GM04503 (cell line): ENCODE measurements around the gene CDK5RAP2.

Experiments
- DNase-seq: peaks from one replicate; pipeline ENCODE4 v3.0.0-alpha.2; 2012; ENCODE audit warnings: low read depth

The CDK5RAP2 gene

DNA sequence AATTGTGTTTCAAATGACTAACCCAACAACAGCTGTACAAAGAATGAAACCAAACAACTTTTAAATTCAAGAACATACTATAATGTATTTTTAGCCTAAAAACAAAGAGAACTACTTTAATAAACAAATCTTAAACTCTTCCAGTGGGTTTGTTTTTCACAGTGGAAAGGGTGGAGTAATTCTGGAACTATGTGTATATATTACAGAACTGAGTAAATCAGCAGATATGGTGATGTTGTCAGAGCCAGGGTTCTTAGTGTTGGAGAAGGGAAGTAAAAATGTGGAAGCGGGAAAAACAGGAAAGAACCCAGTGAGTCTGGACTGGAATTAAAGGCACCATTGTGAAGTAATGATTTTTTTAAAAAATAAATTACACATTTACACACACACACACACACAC lies 144.9 kb downstream of the CDK5RAP2 start:
- DNase-seq, result no peak

DNA sequence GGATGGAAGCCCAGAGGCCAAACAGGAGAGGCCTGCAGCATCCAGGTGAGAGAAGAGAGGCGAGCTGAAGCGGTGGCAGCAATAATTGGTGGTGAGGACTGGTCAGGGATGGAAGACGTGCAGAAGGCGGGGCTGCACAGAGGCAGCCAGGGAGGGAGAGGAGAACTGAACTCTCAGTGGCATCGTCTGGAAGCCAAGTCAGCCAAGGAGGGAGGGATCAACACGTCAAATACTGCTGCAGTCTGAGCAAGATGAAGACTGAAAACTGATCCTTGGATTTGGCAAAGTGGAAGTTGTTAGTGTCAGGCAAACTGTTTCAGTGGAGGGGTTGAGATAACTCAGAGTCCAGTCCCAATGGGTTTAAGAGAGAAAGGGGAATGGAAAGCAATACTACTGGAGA lies 145.4 kb downstream of the CDK5RAP2 start:
- DNase-seq, result no peak

DNA sequence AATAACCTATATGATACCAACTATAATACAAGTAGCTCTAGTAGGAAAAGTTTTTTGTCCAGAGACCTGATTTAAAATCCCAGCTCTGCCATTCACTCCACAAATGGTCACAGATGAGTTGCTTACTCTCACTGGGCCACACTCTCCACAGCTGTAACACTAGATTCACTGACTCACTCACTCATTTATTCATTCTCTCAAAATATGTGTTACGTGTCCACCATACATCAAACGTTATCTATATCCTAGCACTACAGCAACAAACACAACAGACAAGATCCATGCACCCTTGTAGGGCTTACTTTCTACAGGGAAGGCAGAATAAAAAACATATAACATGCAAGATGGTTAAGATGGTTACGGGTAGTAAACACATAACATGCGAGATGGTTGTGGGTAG lies 146.3 kb downstream of the CDK5RAP2 start:
- DNase-seq, result no peak

DNA sequence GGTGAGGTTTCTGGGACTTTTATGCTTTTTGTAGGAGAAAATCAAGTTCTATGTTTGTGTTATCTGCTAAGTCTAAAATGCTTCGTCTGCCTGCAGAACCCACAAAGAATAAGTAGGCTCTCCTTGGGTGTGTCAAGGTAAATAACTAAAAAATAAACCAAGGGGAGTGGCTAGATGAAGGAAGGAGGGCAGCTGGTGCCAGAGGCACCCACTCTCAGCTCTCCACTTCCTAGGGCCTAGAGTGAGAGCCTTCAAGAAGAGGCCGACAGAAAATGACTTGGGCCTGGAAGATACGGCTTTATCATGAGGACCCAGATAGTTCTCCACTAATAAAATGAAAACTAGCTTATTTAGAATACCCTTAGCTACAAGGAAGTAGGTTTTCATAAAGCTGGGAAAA lies 147.4 kb downstream of the CDK5RAP2 start:
- DNase-seq, result no peak

DNA sequence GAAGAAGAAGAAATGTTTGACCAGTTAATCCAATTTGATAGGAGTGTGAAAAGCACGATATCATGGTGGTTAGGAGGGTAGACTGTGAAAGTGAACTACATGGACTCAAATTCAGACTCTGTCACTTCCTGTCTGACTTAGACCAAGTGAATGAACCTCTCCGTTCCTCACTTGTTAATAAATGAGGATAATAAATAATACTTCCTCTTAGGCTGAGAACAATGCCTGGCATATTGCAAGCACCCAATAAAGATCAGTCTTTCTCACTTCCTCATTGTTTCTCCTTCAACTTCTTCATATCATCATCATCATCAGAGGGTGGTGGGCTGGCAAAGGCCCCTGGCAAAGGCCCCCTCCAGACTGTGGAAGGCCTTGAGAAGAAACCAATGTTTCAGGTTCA lies 148.7 kb downstream of the CDK5RAP2 start:
- no peak for DNase-seq

DNA sequence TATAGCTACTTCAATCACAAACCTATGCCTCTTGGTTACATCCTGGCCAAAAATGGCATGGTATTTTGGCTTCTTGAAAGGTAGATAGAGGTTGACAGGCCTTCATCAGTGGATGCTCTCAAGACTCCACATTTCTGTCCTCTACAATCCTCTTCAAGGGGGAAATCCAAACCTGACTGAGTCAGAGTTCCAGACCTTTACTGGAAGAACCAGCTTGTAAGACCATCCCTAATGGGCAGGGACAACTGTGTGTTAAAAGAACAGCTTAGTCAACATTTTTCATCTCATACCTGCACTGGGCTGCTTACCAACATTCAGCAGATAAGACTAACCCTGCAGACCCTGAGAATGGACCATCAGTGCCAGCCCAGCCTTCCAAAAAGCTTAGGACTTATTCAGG lies 155.7 kb downstream of the CDK5RAP2 start:
- DNase-seq, result no peak

DNA sequence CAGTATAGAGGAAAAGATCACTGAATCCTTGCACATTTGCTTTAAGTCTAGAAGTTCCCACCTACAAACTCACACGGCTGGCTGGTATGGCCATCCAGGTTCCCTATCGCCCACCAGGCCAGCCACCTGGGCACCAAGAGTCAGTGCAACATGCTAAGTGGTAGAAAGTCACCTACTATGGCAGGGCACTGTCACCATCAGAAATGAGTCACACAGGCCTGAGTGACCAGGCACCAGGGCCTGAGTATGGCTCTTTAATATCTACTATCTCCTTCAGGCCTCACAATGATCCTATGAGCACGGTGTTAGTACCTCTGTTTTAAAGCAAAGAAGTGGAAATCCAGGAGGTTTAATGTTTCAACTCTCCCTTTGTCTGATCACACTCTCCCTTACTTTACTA lies 156.2 kb downstream of the CDK5RAP2 start:
- DNase-seq, result no peak

DNA sequence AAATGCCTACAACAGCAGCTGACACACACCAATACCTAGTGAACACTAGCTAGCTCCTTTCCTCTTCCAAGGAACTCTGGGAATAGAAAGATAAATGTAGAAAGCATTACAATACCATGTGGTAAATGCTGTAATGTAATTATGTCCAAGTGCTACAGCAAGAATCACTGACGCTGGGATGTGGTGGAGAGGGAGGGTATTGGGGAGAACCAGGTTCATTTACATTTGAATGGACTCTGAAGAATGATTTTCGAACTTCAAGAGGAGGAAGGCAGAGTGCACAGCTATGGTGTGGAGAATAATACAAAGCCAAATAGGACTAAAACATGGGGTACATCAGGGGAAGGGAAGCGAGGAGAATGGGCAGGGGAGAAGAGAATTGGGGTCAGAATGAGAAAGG lies 158.0 kb downstream of the CDK5RAP2 start:
- DNase-seq, result no peak

DNA sequence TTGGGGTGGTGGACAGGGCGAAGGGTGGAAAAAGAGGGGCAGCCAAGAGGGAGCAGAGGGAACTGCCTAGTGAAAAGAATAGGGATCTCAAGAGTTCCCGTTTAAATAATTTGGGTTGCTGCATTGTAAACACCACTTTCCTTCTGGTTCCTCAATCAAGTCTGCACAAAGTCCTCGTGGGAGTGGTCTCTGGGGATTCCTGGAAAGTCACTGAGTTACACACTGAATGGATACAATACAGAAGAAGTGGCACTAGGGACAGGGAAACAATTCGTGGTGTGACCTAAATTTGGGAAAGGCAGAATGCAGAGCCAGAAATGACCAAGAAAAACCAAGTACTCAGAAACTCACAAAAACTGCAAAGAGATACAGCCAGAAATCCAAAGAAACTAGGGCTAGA lies 161.7 kb downstream of the CDK5RAP2 start:
- no peak for DNase-seq

DNA sequence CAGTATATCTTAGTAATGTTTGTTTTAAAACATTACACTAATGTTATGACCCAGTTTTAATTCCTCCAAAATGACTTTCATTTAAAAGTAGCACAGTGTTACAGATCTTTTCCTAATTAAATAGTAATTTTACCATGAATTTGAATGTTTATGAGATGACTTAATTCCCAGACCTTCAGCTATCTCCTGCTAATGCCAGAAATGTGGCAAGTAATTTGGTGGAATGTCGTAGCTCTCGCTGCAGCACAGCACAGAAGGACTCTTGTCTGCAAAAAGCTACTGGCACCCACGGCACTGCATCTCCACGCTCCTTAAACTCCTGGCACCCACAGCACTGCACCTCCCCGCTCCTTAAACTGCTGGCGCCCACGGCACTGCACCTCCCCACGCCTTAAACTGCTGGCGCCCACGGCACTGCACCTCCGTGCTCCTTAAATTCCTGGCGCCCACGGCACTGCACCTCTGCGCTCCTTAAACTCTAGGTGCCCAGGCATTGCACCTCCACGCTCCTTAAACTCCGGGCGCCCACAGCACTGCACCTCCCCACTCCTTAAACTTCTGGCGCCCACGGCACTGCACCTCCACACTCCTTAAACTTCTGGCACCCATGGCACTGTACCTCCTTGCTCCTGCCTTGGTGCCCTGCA lies 163.1 kb downstream of the CDK5RAP2 start:
- no peak for DNase-seq

DNA sequence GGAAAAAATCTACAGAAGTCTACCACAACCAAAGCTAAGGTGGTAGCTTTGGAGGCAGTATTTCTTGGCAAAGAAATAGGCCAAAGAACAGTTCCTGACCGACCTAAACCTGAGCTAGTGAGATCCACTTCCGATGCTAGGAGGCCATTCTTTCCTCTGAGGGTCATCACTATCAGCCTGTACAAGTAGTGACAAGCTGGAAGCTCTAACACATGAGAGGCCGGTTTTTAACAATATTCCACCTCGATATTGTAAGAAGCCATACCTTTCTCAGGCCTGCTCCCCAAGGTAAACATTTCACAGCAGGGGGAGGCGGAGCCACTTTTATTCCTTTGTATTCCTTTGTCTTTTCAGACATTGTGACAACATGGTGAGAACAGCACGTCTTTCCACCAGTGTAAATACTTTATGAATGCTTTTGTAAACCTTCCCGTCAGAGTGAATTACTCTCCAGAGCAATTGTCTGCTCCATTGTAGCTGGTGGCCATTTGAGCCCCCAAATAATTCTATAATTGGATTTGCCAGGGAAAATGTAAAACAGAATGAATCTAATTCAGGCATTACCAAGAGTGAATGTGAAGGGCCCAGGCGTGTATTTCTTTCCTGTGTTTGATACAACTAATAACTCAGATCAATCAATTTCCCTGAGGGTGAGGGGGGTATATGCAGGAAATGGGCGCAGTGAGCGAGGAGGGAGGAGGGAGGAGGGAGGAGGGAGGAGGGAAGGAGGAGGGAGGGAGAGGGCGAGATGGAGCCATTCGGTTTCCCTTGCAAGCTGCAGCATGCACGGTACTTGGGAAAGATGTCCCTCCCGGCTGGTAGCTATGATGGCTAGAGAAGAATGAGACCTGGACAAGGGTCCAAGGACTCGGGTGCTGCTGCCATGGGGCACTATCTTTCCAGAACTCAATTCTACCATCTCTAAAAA lies 166.6 kb downstream of the CDK5RAP2 start:
- no peak for DNase-seq

DNA sequence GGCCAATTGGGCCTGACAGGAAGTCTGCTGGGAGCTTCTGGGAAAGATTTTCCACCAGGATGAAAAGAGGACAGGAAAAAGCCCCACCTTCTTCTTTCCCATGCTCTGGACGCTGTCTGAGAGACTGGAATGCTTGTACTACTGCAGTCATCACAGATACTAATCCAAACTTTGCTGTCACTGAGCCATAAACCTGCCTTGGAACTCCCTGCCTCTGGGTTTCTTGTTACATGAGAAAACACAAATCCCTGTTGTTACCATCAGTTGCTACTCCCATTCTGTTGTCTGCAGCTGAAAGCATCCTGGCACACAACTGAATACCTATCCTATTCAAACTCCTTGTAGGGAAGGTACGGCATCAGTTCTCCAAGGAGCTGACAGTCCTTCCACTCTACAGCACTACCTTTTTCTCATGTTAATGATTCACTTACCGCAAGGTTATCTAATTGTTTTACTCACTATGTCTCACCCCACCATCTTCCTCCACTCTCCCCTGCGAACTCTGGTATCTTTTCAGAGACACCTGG lies 167.5 kb downstream of the CDK5RAP2 start:
- DNase-seq, result peak; percentile 56

DNA sequence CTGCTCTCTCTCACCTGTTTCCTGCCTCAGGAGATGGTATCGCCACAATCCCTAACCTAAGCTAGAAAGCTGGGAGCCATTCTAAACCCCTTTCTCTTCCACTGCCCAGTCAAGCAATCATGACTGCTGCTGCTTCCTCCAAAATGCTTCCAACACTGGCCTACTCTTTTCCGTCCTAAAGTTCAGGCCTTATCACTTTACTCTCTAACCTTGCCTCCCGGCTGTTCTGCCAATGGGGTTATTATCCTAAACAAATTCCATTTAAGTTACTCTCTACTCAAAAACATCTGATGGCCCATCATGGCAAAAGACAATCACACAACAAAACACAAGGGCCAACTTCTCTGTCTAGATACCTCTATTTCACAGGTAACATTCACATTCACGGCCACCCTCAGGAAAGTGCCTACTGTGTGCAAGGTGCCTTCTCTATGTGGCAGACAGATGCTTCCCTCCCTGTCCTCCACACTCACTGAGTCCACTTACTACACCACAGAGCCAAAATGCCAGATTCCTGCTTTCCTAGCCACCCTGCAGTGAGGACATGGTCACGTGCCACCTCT lies 168.0 kb downstream of the CDK5RAP2 start:
- DNase-seq, result no peak

DNA sequence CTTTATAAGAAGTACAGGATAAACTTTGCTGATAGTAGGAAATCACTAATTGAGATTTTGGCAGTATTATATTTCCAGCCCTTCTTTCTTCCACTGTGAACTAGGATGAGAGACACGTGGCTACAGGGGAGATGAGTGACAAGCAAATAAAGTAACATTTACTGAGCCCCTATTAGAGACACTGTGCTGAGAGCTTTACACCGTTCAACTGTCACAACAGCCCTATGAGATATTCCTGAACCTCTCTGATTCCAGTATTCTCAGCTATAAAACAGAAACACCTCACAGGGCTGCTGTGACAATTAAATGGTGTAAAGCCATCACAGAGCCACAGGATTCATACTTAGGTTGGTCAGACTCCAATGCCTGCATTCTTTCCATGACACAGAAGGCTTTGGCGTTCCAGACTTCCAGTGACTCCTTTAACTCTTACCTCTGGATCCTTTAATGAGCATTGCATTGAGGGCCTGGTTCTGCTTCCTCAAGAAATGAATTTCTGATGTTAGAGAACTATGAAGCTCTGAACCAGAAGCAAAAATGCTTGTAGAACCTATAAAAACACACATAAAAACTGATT lies 169.0 kb downstream of the CDK5RAP2 start:
- DNase-seq, result no peak

DNA sequence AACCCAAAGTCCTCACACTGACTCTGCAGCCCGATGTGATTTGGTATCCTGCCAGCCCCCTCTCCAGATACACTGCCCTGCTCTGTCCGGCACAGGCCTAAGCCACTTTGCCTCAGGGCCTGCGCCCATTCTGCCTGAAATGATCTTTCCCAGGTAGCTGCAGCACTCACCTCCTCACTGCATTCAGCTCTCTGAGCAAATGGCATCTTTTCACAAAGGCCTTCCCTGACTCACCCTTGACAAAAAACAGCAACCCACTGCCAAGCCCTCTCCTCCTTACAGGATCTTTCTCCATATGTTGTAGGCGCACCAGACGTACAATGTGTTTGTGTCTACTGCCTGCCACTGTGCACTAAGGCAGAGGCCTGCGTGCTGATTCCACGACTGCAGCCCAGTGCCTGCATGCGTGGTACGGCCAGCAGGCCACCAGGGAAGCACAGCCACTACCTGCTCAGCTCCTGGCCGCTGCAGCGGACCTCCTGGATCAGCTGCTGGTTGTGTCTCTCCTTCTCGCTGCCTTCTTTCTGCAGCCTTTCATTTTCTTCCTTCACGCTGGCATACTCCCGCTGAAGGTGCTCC lies 171.2 kb downstream of the CDK5RAP2 start:
- no peak for DNase-seq

DNA sequence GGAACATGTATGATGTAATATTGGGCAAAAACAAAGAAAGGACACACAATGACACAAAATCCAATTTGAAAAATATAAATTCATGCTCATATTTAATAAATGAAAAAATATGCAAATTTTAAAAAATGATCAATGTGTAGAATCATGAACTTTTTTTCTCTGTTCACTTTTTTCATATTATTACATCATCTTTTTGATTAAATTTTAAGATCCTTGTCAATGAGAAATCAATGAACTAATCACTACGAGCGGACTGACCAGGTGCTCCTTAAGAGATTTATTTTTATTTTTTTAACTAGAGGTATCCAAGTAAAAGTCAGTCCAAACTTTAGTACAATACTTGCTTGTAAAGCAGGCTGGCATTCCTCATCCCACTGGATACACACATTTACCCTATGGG lies 174.1 kb downstream of the CDK5RAP2 start:
- no peak for DNase-seq

DNA sequence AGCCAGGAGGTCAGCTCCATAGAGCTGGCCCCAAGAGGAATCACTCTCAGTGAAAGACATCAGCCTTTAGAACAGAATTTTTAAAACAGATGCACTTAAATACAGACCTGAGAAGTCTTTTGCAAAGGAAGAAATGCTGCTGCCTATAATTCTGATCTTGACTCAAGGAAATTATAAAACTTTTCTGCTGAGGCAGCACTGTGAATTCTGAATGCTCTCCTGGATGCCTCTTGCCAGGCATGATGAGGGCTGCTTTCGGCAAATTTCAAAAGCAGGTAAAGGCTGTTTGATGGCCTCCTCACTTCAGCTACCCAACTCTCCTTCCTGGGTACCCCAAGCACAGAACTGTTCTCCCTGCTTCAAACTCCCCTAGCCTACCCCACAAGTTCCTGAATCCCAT lies 174.8 kb downstream of the CDK5RAP2 start:
- DNase-seq, result no peak

DNA sequence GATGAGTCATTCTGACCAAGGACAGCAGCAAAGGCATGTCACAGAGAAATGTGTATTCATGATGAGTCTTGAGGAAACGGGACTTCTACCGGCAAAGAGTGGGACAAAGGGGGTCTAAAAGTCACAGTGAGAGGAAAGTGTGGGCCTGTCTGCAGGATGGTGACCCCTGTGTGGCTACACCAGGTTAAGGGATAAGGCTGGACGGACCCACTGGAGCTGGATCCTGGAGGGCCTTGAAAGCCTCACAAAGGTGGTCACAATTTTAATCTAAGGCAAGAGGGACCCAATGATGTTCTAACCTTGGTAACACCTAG lies 176.5 kb downstream of the CDK5RAP2 start:
- no peak for DNase-seq

DNA sequence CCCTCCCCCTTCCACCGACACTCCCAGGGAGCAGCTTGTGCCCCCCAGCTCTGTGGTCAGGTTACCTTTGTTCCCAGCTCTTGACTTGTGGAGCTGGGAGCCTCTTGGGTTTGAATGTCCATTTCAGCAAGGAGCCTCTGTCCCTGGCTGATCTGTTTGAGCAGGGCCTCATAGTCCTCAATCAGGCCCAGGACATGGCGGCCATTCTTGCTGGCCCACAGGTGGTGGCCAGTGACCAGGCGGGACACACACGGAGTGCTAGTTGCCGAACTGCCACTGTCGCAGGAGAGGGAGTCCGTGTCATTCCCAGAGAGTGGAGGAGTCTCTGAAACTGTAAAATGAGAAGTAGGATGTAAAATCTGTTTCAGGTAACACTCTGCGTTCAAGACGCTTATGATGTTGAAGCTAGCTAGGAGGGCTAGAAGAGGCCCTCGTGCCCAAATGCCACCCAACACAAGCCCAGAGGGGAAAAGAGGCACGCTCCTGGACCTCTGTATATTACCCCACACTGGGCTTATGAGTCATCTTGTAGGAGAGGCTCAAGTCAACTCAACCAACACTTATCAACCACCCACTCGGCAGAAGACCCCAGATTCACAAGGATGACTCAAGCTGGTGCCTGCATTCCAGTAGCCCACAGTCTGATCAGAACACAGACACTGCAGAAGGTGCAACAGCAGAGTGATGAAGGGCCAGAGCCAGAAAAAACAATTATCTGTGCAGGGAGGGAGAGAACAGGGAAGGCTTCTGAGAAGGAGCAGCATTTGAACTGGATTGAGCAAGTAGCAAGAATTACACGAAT lies 177.0 kb downstream of the CDK5RAP2 start:
- DNase-seq, result peak; percentile 81

DNA sequence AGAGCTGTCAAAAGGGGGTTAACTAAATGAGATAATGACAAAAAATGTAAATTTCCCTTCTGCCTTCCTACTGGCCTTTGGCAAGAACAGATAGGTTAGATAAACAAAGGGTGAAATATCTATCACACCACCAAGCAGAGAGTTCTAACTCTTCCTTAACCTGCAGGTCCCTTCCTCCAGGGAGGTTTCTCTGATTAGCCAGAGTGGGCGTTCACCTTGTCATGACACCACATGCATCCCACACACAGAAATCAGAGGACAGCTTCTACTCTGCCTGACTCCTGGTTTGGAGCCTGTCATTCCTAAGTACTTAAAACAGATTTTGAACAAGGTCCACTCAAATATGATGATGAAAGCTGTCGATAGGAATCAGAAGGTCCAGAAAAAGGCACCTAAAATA lies 180.0 kb downstream of the CDK5RAP2 start:
- DNase-seq, result no peak

DNA sequence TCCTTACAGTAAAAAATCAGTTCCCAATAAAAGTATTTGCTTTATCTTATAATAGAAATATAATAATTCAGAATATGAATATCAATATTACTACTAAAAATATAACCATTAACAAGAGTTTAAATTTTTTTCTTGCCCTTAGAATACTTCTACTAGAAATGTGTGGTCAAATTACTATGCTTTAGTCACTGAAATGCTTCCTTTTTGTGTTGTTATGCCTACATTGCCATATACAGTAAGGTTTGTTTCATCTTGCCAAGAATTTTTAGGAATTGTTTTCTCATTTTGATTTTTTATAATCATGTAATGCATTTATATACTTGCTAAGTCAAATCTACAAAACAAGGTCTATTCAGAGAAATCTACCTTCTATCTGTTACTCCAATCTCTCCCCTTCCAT lies 181.7 kb downstream of the CDK5RAP2 start:
- no peak for DNase-seq

DNA sequence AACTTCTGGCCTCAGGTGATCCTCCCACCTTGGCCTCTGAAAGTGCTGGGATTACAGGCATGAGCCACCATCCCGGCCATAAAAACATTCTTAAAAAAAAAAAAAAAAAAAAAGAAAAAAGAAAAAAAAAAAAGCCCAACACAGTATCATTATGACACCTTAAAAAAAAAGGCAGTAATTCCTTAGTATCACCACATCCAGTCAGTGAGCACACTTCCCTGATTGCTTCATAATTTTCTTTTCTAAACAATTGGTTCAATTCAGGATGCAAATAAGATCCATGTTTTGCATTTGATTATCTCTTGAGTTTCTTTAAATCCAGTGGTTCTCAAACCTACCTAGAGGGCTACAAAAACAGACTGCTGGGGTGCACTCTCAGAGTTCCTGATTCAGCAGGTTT lies 182.5 kb downstream of the CDK5RAP2 start:
- no peak for DNase-seq
